Measurements from ENCODE around the gene MAGEB2. TPM values are rescaled to one million over a fixed set of nuclear protein-coding genes. Genes with fewer than 3 reads are reported as not detected.

The MAGEB2 gene
- total and polyA plus RNA-seq, 2 donors (not counting 1 experiment from before 2014, with no cell fraction given), result not detected

- TF ChIP-seq CTCF (IDR thresholded peaks at IDR 0.05) (no peak), EZH2 (IDR thresholded peaks at IDR 0.05; ENCODE audit: borderline replicate concordance, insufficient read depth, low read depth, low read length, poor library complexity, severe bottlenecking) (no peak)
- intact Hi-C loops (cut with micrococcal nuclease), result no loop called here
- CTCF ChIA-PET, result no interaction called here
- Histone ChIP-seq H3K4me3 (ENCODE audit: control extremely low read depth in 1 of 5, extremely low read depth in 1 of 5, insufficient read depth in 1 of 5, low read depth in 2 of 5, low read length in 4 of 5) (no peak within 1 kb of the TSS), H3K4me2 (replicated peaks; ENCODE audit: low read depth, low read length, poor library complexity, severe bottlenecking) (no peak within 1 kb of the TSS), H3K4me1 (ENCODE audit: control insufficient read depth in 2 of 2, insufficient read depth in 2 of 2, low read length in 2 of 2) (no peaks in the 10 kb centered on the region), H3K9me3 (ENCODE audit: control extremely low read depth in 1 of 3, control insufficient read depth in 2 of 3, insufficient read depth in 1 of 3, low read length in 2 of 3) (no peaks in the 10 kb centered on the region), H3K27ac (ENCODE audit: low read length in 2 of 2) (no peak within 1 kb of the TSS), H3K9ac (ENCODE audit: low read length) (no peak within 1 kb of the TSS), H3K36me3 (replicated peaks in 1 of 2; ENCODE audit: control extremely low read depth in 1 of 2, control insufficient read depth in 1 of 2, extremely low read depth in 1 of 2, insufficient read depth in 2 of 2, low read length in 1 of 2) (no peaks in the 10 kb centered on the region), H4K20me1 (ENCODE audit: control insufficient read depth, insufficient read depth, low read length, poor library complexity, severe bottlenecking) (no peaks in the 10 kb centered on the region), H3K27me3 (replicated peaks in 1 of 4; ENCODE audit: control extremely low read depth in 1 of 4, control insufficient read depth in 3 of 4, insufficient read depth in 4 of 4, low read length in 3 of 4) (no peaks in the 10 kb centered on the region), H2AFZ (ENCODE audit: insufficient read depth, low read depth, low read length, poor library complexity, severe bottlenecking) (no peak within 1 kb of the TSS), H3K79me2 (ENCODE audit: control insufficient read depth, insufficient read depth, low read length) (no peaks in the 10 kb centered on the region)
- Mint-ChIP-seq H3K27me3 (no peaks in the 10 kb centered on the region), H3K9me3 (ENCODE audit: insufficient read depth) (no peaks in the 10 kb centered on the region), H3K4me1 (no peaks in the 10 kb centered on the region), H3K27ac (no peak within 1 kb of the TSS), H3K4me3 (no peak within 1 kb of the TSS)
- ATAC-seq (ENCODE audit: low read depth) (no peak), DNase-seq (no peak)
- 85% methylated on average over 2 of the region's 10 CpGs for WGBS (ENCODE audit: insufficient coverage)
- POLR2A ChIA-PET, result no interaction called here
Measured at GRCh38 chrX:30241724-30242415, 26.5 kb downstream of the MAGEB2 start, which contains the start of gene MAGEB4. TSS of gene MAGEB4 (plus strand) at chrX:30242000. CDS start at chrX:30242136, 136 bp downstream.

GRCh38 chrX:30246769-30247489, 31.6 kb downstream of the MAGEB2 start, which contains the start of gene MAGEB1:
TSS of gene MAGEB1 (plus strand) at chrX:30247146. CDS start at chrX:30250494, 3,348 bp downstream.
- DNase-seq, result no peak
- Histone ChIP-seq H2AFZ (ENCODE audit: insufficient read depth, low read depth, low read length, poor library complexity, severe bottlenecking) (no peak within 1 kb of the TSS), H4K20me1 (ENCODE audit: control insufficient read depth, insufficient read depth, low read length, poor library complexity, severe bottlenecking) (no peaks in the 10 kb centered on the region), H3K4me2 (replicated peaks; ENCODE audit: low read depth, low read length, poor library complexity, severe bottlenecking) (no peak within 1 kb of the TSS), H3K9me3 (ENCODE audit: control extremely low read depth in 1 of 3, control insufficient read depth in 2 of 3, insufficient read depth in 1 of 3, low read length in 2 of 3) (no peaks in the 10 kb centered on the region), H3K27me3 (replicated peaks in 1 of 4; ENCODE audit: control extremely low read depth in 1 of 4, control insufficient read depth in 3 of 4, insufficient read depth in 4 of 4, low read length in 3 of 4) (no peaks in the 10 kb centered on the region), H3K27ac (ENCODE audit: low read length in 2 of 2) (no peak within 1 kb of the TSS), H3K9ac (ENCODE audit: low read length) (no peak within 1 kb of the TSS), H3K4me3 (ENCODE audit: control extremely low read depth in 1 of 5, extremely low read depth in 1 of 5, insufficient read depth in 1 of 5, low read depth in 2 of 5, low read length in 4 of 5) (no peak within 1 kb of the TSS), H3K4me1 (ENCODE audit: control insufficient read depth in 2 of 2, insufficient read depth in 2 of 2, low read length in 2 of 2) (no peaks in the 10 kb centered on the region), H3K36me3 (replicated peaks in 1 of 2; ENCODE audit: control extremely low read depth in 1 of 2, control insufficient read depth in 1 of 2, extremely low read depth in 1 of 2, insufficient read depth in 2 of 2, low read length in 1 of 2) (no peaks in the 10 kb centered on the region), H3K79me2 (ENCODE audit: control insufficient read depth, insufficient read depth, low read length) (no peaks in the 10 kb centered on the region)
- no peak within 1 kb of the TSS for H3K4me3 Mint-ChIP-seq
- ChIA-PET CTCF (no interaction called here), POLR2A (no interaction called here)
- intact Hi-C loops (cut with micrococcal nuclease), result no loop called here
- no peaks in the 10 kb centered on the region for H3K9me3 Mint-ChIP-seq (ENCODE audit: insufficient read depth)
- WGBS (ENCODE audit: insufficient coverage), result 96% methylated on average over 18 of the region's 38 CpGs
- H3K27me3 Mint-ChIP-seq, result no peaks in the 10 kb centered on the region
- no peak within 1 kb of the TSS for H3K27ac Mint-ChIP-seq
- H3K4me1 Mint-ChIP-seq, result no peaks in the 10 kb centered on the region
- no peak for TF ChIP-seq CTCF (IDR thresholded peaks at IDR 0.05)
- TF ChIP-seq EZH2 (IDR thresholded peaks at IDR 0.05; ENCODE audit: borderline replicate concordance, insufficient read depth, low read depth, low read length, poor library complexity, severe bottlenecking), result no peak
- ATAC-seq (ENCODE audit: low read depth), result no peak
